ENCODE data around the gene PSMD12. TPM values are rescaled to one million over a fixed set of nuclear protein-coding genes. Genes with fewer than 3 reads are reported as not detected.
"Not testable (repeated sequence)": the region's sequence is repeated elsewhere in the genome, so short reads cannot be mapped to it uniquely, and the experiment has no call there.

Gene PSMD12
- total RNA-seq, 1 donor from 2014 or later, result 45.0 TPM

DNA sequence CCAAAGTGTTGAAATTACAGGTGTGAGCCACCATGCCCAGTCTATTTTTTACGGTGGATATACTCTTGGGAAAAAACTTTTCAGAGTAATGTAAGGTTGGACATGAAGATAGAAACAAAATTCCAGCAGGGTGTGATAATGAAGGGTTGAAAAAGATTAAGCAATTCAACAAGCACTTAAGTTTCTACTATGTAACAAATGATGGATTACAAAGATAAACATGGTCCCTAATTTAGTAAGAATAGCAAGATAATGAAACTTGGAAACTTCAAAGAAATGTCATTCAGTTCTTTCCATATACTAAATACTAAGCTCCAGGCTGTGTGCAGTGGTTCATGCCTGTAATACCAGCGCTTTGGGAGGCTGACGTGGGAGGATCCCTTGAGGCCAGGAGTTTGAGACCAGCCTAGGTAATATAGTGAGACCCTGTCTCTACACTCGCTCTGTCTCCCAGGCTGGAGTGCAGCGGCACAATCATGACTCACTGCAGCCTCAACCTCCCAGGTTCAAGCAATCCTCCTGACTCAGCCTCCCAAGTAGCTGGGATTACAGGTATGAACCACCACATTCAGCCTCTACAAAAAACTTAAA, 31.0 kb downstream of the PSMD12 start:
- Histone ChIP-seq H3K4me3 (no peak overlapping the region), H3K36me3 (peaks cover 12% of the 10 kb centered on the region), H3K4me1 (no peaks in the 10 kb centered on the region), H3K9me3 (replicated peaks) (no peaks in the 10 kb centered on the region), H3K27me3 (ENCODE audit: low read depth) (no peaks in the 10 kb centered on the region), H3K27ac (replicated peaks) (no peak overlapping the region)
- intact Hi-C loops (cut with micrococcal nuclease), result no loop called here
- DNase-seq, result no peak
- TF ChIP-seq, protein P1, sequence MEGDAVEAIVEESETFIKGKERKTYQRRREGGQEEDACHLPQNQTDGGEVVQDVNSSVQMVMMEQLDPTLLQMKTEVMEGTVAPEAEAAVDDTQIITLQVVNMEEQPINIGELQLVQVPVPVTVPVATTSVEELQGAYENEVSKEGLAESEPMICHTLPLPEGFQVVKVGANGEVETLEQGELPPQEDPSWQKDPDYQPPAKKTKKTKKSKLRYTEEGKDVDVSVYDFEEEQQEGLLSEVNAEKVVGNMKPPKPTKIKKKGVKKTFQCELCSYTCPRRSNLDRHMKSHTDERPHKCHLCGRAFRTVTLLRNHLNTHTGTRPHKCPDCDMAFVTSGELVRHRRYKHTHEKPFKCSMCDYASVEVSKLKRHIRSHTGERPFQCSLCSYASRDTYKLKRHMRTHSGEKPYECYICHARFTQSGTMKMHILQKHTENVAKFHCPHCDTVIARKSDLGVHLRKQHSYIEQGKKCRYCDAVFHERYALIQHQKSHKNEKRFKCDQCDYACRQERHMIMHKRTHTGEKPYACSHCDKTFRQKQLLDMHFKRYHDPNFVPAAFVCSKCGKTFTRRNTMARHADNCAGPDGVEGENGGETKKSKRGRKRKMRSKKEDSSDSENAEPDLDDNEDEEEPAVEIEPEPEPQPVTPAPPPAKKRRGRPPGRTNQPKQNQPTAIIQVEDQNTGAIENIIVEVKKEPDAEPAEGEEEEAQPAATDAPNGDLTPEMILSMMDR (IDR thresholded peaks at IDR 0.05; ENCODE audit: borderline replicate concordance), result no peak

DNA sequence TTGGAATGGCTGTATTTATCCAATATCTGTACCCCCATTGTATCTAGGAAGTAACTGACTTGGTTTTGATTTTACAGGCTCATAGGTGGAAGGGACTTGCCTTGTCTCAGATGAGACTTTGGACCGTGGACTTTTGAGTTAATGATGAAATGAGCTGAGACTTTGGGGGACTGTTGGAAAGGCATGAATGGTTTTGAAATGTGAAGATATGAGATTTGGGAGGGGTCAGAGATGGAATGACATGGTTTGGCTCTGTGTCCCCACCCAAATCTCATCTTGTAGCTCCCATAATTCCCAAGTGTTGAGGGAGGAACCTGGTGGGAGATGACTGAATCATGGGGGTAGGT, 34.2 kb downstream of the PSMD12 start:
- intact Hi-C loops (cut with micrococcal nuclease); H3K36me3 ChIP-seq; H3K27ac ChIP-seq (replicated peaks); DNase-seq; H3K4me3 ChIP-seq; H3K9me3 ChIP-seq (replicated peaks); H3K27me3 ChIP-seq (ENCODE audit: low read depth); H3K4me1 ChIP-seq: not testable (repeated sequence)

DNA sequence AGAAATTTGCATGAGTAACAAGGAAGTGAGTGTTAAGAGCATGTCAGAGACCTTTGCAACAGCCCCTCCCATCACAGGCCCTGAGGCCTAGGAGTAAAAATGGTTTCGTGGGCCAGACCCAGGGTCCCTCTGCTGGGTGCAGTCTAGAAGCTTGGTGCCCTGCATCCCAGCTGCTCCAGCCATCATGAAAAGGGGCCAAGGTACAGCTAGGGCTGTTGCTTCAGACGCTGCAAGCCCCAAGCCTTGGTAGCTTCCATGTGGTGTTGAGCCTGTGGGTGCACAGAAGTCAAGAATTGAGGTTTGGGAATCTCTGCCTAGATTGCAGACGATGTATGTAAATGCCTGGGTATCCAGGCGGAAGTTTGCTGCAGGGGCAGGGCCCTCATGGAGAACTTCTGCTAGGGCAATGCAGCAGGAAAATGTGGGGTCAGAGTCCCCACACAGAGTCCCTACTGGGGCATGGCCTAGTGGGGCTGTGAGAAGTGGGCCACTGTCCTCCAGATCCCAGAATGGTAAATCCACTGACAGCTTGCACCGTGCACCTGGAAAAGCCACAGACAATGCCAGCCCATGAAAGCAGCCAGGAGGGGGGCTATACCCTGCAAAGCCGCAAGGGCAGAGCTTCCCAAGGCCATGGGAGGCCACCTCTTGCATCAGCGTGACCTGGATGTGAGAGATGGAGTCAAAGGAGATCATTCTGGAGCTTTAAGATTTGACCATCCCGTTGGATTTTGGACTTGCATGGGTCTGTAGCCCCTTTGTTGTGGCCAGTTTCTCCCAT, 34.8 kb downstream of the PSMD12 start:
- H3K27ac ChIP-seq (replicated peaks); H3K9me3 ChIP-seq (replicated peaks); DNase-seq; H3K4me1 ChIP-seq; H3K27me3 ChIP-seq (ENCODE audit: low read depth); H3K4me3 ChIP-seq; H3K36me3 ChIP-seq; intact Hi-C loops (cut with micrococcal nuclease): not testable (repeated sequence)

DNA sequence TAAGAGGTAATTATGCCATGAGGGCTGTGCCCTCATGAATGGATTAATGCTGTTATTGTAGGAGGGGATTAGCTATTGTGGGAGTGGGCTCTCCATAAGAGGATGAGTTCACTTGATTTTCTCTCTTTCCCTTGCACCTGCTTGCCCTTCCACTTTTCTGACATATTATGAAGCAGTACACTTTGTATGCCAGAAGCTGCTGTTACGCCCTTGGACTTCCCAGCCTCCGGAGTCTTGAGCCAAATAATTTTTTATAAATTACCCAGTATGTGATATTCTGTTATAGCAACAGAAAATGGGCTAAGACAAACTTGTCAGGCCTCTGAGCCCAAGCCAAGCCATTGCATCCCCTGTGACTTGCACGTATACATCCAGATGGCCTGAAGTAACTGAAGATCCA, 38.4 kb downstream of the PSMD12 start:
- TF ChIP-seq, protein P1 (IDR thresholded peaks at IDR 0.05; ENCODE audit: borderline replicate concordance), result no peak
- Histone ChIP-seq H3K36me3 (no peaks in the 10 kb centered on the region), H3K27ac (replicated peaks) (no peak overlapping the region), H3K27me3 (ENCODE audit: low read depth) (no peaks in the 10 kb centered on the region), H3K4me3 (no peak overlapping the region), H3K9me3 (replicated peaks) (peaks cover 10% of the 10 kb centered on the region), H3K4me1 (no peaks in the 10 kb centered on the region)
- DNase-seq, result no peak
- intact Hi-C loops (cut with micrococcal nuclease), result no loop called here

DNA sequence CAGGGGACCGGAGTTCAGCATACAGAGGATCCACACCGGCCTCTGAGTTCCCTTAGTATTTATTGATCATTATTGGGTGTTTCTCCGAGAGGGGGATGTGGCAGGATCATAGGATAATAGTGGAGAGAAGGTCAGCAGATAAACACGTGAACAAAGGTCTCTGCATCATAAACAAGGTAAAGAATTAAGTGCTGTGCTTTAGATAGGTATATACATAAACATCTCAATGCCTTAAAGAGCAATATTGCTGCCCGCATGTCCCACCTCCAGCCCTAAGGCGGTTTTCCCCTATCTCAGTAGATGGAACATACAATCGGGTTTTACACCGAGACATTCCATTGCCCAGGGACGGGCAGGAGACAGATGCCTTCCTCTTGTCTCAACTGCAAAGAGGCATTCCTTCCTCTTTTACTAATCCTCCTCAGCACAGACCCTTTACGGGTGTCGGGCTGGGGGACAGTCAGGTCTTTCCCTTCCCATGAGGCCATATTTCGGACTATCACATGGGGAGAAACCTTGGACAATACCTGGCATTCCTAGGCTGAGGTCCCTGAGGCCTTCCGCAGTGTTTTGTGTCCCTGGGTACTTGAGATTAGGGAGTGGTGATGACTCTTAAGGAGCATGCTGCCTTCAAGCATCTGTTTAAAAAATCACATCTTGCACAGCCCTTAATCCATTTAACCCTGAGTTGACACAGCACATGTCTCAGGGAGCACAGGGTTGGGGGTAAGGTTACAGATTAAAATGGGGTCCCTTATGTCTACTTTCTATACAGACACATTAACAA, 39.2 kb downstream of the PSMD12 start:
- H3K9me3 ChIP-seq (replicated peaks); H3K4me1 ChIP-seq; H3K36me3 ChIP-seq; H3K27me3 ChIP-seq (ENCODE audit: low read depth); intact Hi-C loops (cut with micrococcal nuclease); H3K27ac ChIP-seq (replicated peaks); DNase-seq; H3K4me3 ChIP-seq: not testable (repeated sequence)

DNA sequence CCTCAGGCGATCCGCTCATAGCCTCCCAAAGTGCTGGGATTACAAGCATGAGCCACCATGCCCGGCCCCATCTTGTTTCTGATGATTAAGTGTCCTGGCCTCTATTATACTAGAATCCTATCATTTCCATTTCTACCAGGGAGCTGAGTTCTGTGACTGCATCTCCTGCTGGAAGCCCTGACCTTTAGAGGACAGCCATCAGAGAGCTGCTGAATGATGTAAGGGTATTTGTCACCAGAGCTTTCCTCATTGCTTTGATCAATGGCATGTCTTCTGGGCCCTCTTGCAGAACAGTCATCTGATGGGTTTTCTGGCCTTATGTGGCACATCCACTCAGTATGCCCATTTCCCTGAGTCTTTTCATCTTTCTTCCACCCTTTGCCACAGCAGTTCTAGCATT, 39.9 kb downstream of the PSMD12 start:
- intact Hi-C loops (cut with micrococcal nuclease), result no loop called here

More for the DNA sequence above, 39.9 kb downstream of the PSMD12 start:
- TF ChIP-seq, protein P1 (IDR thresholded peaks at IDR 0.05; ENCODE audit: borderline replicate concordance), result no peak
- Histone ChIP-seq H3K27me3 (ENCODE audit: low read depth) (no peaks in the 10 kb centered on the region), H3K4me3 (no peak overlapping the region), H3K36me3 (no peaks in the 10 kb centered on the region), H3K27ac (replicated peaks) (no peak overlapping the region), H3K9me3 (replicated peaks) (peaks cover 10% of the 10 kb centered on the region), H3K4me1 (no peaks in the 10 kb centered on the region)
- DNase-seq, result no peak
